Hepatocyte (in vitro differentiated cells): ENCODE data around the gene TMC6. TPM values are rescaled to one million over a fixed set of nuclear protein-coding genes. Genes with fewer than 3 reads are reported as not detected.
A peak's percentile ranks its signal among the peaks of the same experiment; 100 is the strongest.

Experiments
- DNase-seq: peaks from one replicate; pipeline ENCODE4 v3.0.0-alpha.2; 2016; ENCODE audit warnings: low spot score
- H2AFZ ChIP-seq: fragments of 200-600 bp; sonication (generic); 2 replicates; pipeline ENCODE4 v1.6.0; 2016; ENCODE audit warnings: antibody characterized with exemption, mild to moderate bottlenecking
- H3K27ac ChIP-seq: fragments of 200-600 bp; sonication (generic); 2 replicates; pipeline ENCODE4 v1.5.1; 2016; ENCODE audit warnings: mild to moderate bottlenecking
- H3K27me3 ChIP-seq: fragments of 200-600 bp; sonication (generic); 2 replicates; pipeline ENCODE4 v1.6.1; 2016
- H3K36me3 ChIP-seq: fragments of 200-600 bp; sonication (generic); replicated peaks from 2 replicates; pipeline ENCODE4 v1.5.1; 2016; ENCODE audit warnings: low read depth; ENCODE audit not compliant: insufficient read depth
- H3K4me1 ChIP-seq: fragments of 200-600 bp; sonication (generic); 2 replicates; pipeline ENCODE4 v1.5.1; 2016; ENCODE audit warnings: mild to moderate bottlenecking, moderate library complexity; ENCODE audit not compliant: insufficient read depth
- H3K4me2 ChIP-seq: fragments of 200-600 bp; sonication (generic); 2 replicates; pipeline ENCODE4 v1.6.0; 2016
- H3K4me3 ChIP-seq: fragments of 200-600 bp; sonication (generic); 2 replicates; pipeline ENCODE4 v1.5.1; 2016; ENCODE audit warnings: mild to moderate bottlenecking
- H3K79me2 ChIP-seq: fragments of 200-600 bp; sonication (generic); 2 replicates; pipeline ENCODE4 v1.6.0; 2017; ENCODE audit warnings: mild to moderate bottlenecking
- H3K9me2 ChIP-seq: fragments of 200-600 bp; sonication (generic); replicated peaks from 2 replicates; pipeline ENCODE4 v1.6.0; 2017; ENCODE audit warnings: mild to moderate bottlenecking; ENCODE audit not compliant: insufficient read depth
- H3K9me3 ChIP-seq: fragments of 200-600 bp; sonication (generic); 2 replicates; pipeline ENCODE4 v1.5.1; 2016; ENCODE audit warnings: low read depth, mild to moderate bottlenecking
- H4K20me1 ChIP-seq: fragments of 200-600 bp; sonication (generic); 2 replicates; pipeline ENCODE4 v1.6.0; 2016; ENCODE audit warnings: mild to moderate bottlenecking; ENCODE audit not compliant: insufficient read depth, poor library complexity, severe bottlenecking
- CTCF ChIP-seq: fragments of 200-600 bp; sonication (generic); IDR thresholded peaks from 2 replicates; pipeline ENCODE4 v1.5.1; 2016; ENCODE audit warnings: antibody characterized with exemption, mild to moderate bottlenecking; ENCODE audit not compliant: poor library complexity
- EZH2 ChIP-seq: fragments of 200-600 bp; sonication (generic); IDR thresholded peaks from 2 replicates; pipeline ENCODE4 v1.6.1; 2016; ENCODE audit warnings: antibody characterized with exemption, mild to moderate bottlenecking, borderline replicate concordance
- EZH2phosphoT487 ChIP-seq: fragments of 200-600 bp; sonication (generic); IDR thresholded peaks from one replicate; pipeline ENCODE4 v1.6.1; 2018; ENCODE audit warnings: antibody characterized with exemption, mild to moderate bottlenecking, low read depth, moderate library complexity; ENCODE audit not compliant: unreplicated experiment, severe bottlenecking
- WGBS: methylation state at CpG from one replicate; pipeline ENCODE4 v1.1.6; 2016; ENCODE audit warnings: low lambda C conversion rate; ENCODE audit errors: missing lambda C conversion rate; 5-methylcytosine and 5-hydroxymethylcytosine counted together
- polyA plus RNA-seq: library from polyadenylated mRNA; unstranded; fragments of >200 nt; fragmentation: Nextera tagmentation; extraction: Ambion mirVana; gene quantifications from 2 replicates; pipeline ENCODE4 v1.2.1, GENCODE V29; 2016
- total RNA-seq: library from RNA; depleted of rRNA; stranded (reverse); fragments of >200 nt; gene quantifications from 2 replicates; pipeline ENCODE4 v1.2.3, GENCODE V29; 2014

TMC6 gene
- total and polyA plus RNA-seq, 2 experiments from 2014 or later, result 26.7 to 57.9 TPM

DNA sequence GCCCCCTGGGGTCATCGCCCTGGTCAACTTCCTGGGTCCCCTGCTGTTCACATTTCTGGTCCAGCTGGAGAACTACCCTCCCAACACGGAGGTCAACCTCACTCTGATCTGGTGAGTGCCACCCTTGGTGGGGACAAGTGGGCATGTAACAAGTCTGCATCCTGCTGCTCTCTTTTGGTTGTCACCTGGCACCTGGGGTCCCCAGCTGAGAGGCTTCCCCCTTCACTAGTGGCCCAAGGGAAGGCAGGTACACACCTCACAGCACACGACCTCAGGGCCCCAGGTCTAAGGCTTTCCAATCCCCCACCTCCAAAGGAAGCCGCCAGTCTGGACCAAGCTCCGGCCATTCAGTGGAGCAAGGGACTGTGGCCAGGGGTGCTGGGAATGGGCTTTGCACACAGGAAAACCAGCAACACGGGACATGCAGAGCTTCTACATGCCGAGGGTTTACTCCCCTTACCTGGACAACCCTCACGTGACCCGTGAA is 6.4 kb upstream of the TMC6 start:
- Histone ChIP-seq H3K4me2 (no peak overlapping the region), H4K20me1 (no peaks in the 10 kb centered on the region), H3K27me3 (peaks cover 11% of the 10 kb centered on the region), H3K4me3 (no peak overlapping the region), H3K36me3 (no peaks in the 10 kb centered on the region), H3K79me2 (no peaks in the 10 kb centered on the region), H3K9me3 (no peaks in the 10 kb centered on the region), H2AFZ (no peak overlapping the region), H3K9me2 (no peaks in the 10 kb centered on the region), H3K27ac (no peak overlapping the region), H3K4me1 (peaks cover 12% of the 10 kb centered on the region)
- TF ChIP-seq EZH2, result no peak
- TF ChIP-seq EZH2phosphoT487, result no peak
- no peak for TF ChIP-seq CTCF
- WGBS, result 85% methylated on average over 9 of the region's 9 CpGs
- no peak for DNase-seq

GRCh38 chr17:78133971-78134898 is 5.7 kb upstream of the TMC6 start:
- Histone ChIP-seq H2AFZ (no peak overlapping the region), H3K36me3 (no peaks in the 10 kb centered on the region), H3K4me2 (no peak overlapping the region), H3K79me2 (no peaks in the 10 kb centered on the region), H3K9me2 (no peaks in the 10 kb centered on the region), H3K27ac (no peak overlapping the region), H4K20me1 (no peaks in the 10 kb centered on the region), H3K9me3 (no peaks in the 10 kb centered on the region), H3K4me1 (peaks cover 12% of the 10 kb centered on the region), H3K27me3 (peaks cover 11% of the 10 kb centered on the region), H3K4me3 (no peak overlapping the region)
- TF ChIP-seq EZH2 (no peak), CTCF (peak; percentile 45)
- 64% methylated on average over 36 of the region's 39 CpGs for WGBS
- peak; percentile 57 for DNase-seq

GRCh38 chr17:78133179-78133951 is 4.8 kb upstream of the TMC6 start:
- H3K27me3 ChIP-seq, result peaks cover 11% of the 10 kb centered on the region
- no peaks in the 10 kb centered on the region for H4K20me1 ChIP-seq
- H3K4me2 ChIP-seq, result no peak overlapping the region
- TF ChIP-seq EZH2phosphoT487, result no peak
- TF ChIP-seq EZH2, result no peak
- TF ChIP-seq CTCF, result no peak
- no peak overlapping the region for H3K27ac ChIP-seq
- H3K4me3 ChIP-seq, result no peak overlapping the region
- no peaks in the 10 kb centered on the region for H3K9me3 ChIP-seq
- H3K4me1 ChIP-seq, result peaks cover 12% of the 10 kb centered on the region
- H3K79me2 ChIP-seq, result no peaks in the 10 kb centered on the region
- 95% methylated on average over 29 of the region's 30 CpGs for WGBS
- H3K36me3 ChIP-seq, result no peaks in the 10 kb centered on the region
- no peak overlapping the region for H2AFZ ChIP-seq
- no peaks in the 10 kb centered on the region for H3K9me2 ChIP-seq
- DNase-seq, result no peak
